OCI-LY1 (cell line): ENCODE data around the gene NOP14.
"Not testable (repeated sequence)": the region's sequence is repeated elsewhere in the genome, so short reads cannot be mapped to it uniquely, and the experiment has no call there.

ENCODE experiments used
- H2AFZ ChIP-seq: fragments of 200-600 bp; sonication (generic), shearing (Covaris generic); 2 replicates; pipeline ENCODE4 v1.6.0; 2014; ENCODE audit warnings: antibody characterized with exemption, mild to moderate bottlenecking, low read length
- H3F3A ChIP-seq: fragments of 200-600 bp; sonication (generic), shearing (Covaris generic); 2 replicates; pipeline ENCODE4 v1.6.0; 2014; ENCODE audit warnings: mild to moderate bottlenecking, antibody characterized with exemption, low read length, moderate library complexity; ENCODE audit not compliant: insufficient read depth
- H3K27ac ChIP-seq: fragments of 200-600 bp; sonication (generic); 2 replicates; pipeline ENCODE4 v1.5.1; 2014; ENCODE audit warnings: low read length, mixed run types, mild to moderate bottlenecking, low read depth; ENCODE audit not compliant: poor library complexity, severe bottlenecking
- H3K27me3 ChIP-seq: fragments of 200-600 bp; sonication (generic); 2 replicates; pipeline ENCODE4 v1.6.0; 2014; ENCODE audit warnings: antibody characterized with exemption, mild to moderate bottlenecking, low read length, moderate library complexity; ENCODE audit not compliant: insufficient read depth
- H3K36me3 ChIP-seq: fragments of 200-600 bp; sonication (generic); 2 replicates; pipeline ENCODE4 v1.6.1; 2014; ENCODE audit warnings: mild to moderate bottlenecking, antibody characterized with exemption, low read length, moderate library complexity, mixed read lengths; ENCODE audit not compliant: insufficient read depth
- H3K4me1 ChIP-seq: fragments of 200-600 bp; sonication (generic); 2 replicates; pipeline ENCODE4 v1.5.1; 2014; ENCODE audit warnings: mild to moderate bottlenecking, low read length, moderate library complexity; ENCODE audit not compliant: insufficient read depth, severe bottlenecking
- H3K4me2 ChIP-seq: fragments of 200-600 bp; sonication (generic), shearing (Covaris generic); 2 replicates; pipeline ENCODE4 v1.6.1; 2014; ENCODE audit warnings: low read length
- H3K4me3 ChIP-seq: fragments of 200-600 bp; sonication (generic); 2 replicates; pipeline ENCODE4 v1.5.1; 2014; ENCODE audit warnings: low read length, low read depth, mild to moderate bottlenecking, mixed read lengths; ENCODE audit not compliant: poor library complexity, severe bottlenecking
- H3K79me2 ChIP-seq: fragments of 200-600 bp; shearing (Covaris generic); 2 replicates; pipeline ENCODE4 v1.6.1; 2016; ENCODE audit warnings: mixed run types, low read length, mixed read lengths; ENCODE audit not compliant: insufficient read depth
- H3K9ac ChIP-seq: fragments of 200-600 bp; sonication (generic), shearing (Covaris generic); 2 replicates; pipeline ENCODE4 v1.6.1; 2014; ENCODE audit warnings: mild to moderate bottlenecking, low read length, mixed read lengths
- H3K9me2 ChIP-seq: fragments of 200-600 bp; sonication (generic), shearing (Covaris generic); 2 replicates; pipeline ENCODE4 v1.6.1; 2014; ENCODE audit warnings: low read depth, mild to moderate bottlenecking, low read length, mixed read lengths
- H3K9me3 ChIP-seq: fragments of 200-600 bp; shearing (Covaris generic); 2 replicates; pipeline ENCODE4 v1.6.1; 2014; ENCODE audit warnings: low read length, mixed read lengths
- H4K20me1 ChIP-seq: fragments of 200-600 bp; sonication (generic), shearing (Covaris generic); 2 replicates; pipeline ENCODE4 v1.6.0; 2016; ENCODE audit warnings: mild to moderate bottlenecking, low read length; ENCODE audit not compliant: insufficient read depth
- CTCF ChIP-seq: fragments of 200-600 bp; sonication (generic), shearing (Covaris generic); IDR thresholded peaks from 2 replicates; pipeline ENCODE4 v1.5.1; 2017; ENCODE audit warnings: mild to moderate bottlenecking, antibody characterized with exemption, low read length, moderate library complexity, mixed read lengths
- EZH2 ChIP-seq: fragments of 200-600 bp; sonication (generic), shearing (Covaris generic); IDR thresholded peaks from 2 replicates; pipeline ENCODE4 v1.8.0; 2017; ENCODE audit warnings: borderline replicate concordance, mixed run types, mild to moderate bottlenecking, antibody characterized with exemption, low read length, moderate library complexity, mixed read lengths

The NOP14 gene

DNA sequence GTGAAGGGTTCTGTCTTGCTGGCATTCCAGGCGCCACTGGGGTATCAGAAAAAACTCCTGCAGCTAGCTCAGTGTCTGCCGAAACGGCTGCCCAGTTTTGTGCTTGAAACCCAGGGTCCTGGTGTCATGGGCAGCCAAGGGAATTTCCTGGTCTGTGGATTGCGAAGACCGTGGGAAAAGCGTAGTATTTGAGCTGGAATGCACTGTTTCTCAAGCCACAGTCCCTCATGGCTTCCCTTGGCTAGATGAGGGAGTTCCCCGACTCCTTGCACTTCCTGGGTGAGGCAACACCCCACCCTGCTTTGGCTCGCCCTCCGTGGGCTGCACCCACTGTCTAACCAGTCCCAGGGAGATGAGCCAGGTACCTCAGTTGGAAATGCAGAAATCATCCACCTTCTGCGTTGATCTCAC, 40.1 kb downstream of the NOP14 start:
- no peak overlapping the region for H2AFZ ChIP-seq
- no peak overlapping the region for H3K4me3 ChIP-seq
- no peak for TF ChIP-seq EZH2
- no peak for TF ChIP-seq CTCF
- H3K79me2 ChIP-seq: no peaks in the 10 kb centered on the region
- H3K36me3 ChIP-seq: no peaks in the 10 kb centered on the region
- no peak overlapping the region for H3K27ac ChIP-seq
- no peak overlapping the region for H3K4me2 ChIP-seq
- H3K4me1 ChIP-seq: peaks cover 12% of the 10 kb centered on the region
- no peak overlapping the region for H3K9ac ChIP-seq
- H4K20me1 ChIP-seq: no peaks in the 10 kb centered on the region
- H3K27me3 ChIP-seq: no peaks in the 10 kb centered on the region
- no peaks in the 10 kb centered on the region for H3K9me2 ChIP-seq
- no peaks in the 10 kb centered on the region for H3F3A ChIP-seq
- no peaks in the 10 kb centered on the region for H3K9me3 ChIP-seq

DNA sequence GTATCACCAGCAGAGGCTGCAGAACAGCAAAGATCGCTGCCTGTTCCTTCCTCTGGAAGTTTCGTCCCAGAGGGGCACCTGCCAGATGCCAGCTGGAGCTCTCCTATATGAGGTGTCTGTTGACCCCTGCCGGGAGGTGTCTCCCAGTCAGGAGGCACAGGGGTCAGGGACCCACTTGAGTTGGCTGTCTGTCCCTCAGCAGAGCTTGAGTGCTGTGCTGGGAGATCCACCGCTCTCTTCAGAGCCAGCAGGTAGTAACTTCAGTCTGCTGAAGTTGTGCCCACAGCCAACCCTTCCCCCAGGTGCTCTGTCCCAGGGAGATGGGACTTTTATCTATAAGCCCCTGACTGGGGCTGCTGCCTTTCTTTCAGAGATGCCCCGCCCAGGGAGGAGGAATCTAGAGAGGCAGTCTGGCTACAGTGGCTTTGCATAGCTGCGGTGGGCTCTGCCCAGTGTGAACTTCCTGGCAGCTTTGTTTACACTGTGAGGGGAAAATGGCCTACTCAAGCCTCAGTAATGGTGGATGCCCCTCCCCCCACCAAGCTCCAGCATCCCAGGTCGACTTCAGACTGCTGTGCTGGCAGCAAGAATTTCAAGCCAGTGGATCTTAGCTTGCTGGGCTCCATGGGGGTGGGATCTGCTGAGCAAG, 40.6 kb downstream of the NOP14 start:
- not testable (repeated sequence) for H4K20me1 ChIP-seq, H3K4me2 ChIP-seq, H3K27me3 ChIP-seq, H3F3A ChIP-seq, H2AFZ ChIP-seq, H3K4me3 ChIP-seq, H3K9me3 ChIP-seq, H3K27ac ChIP-seq, H3K36me3 ChIP-seq, H3K9me2 ChIP-seq, H3K79me2 ChIP-seq, H3K9ac ChIP-seq
- peaks cover 12% of the 10 kb centered on the region for H3K4me1 ChIP-seq

GRCh38 chr4:2918714-2919113, 44.5 kb downstream of the NOP14 start:
- not testable (repeated sequence) for H3K27me3 ChIP-seq, H4K20me1 ChIP-seq, H3K79me2 ChIP-seq, H3K36me3 ChIP-seq, H3K4me3 ChIP-seq, H3F3A ChIP-seq, H3K9ac ChIP-seq, H3K9me2 ChIP-seq, H3K4me2 ChIP-seq, H3K27ac ChIP-seq, H2AFZ ChIP-seq, H3K9me3 ChIP-seq
- H3K4me1 ChIP-seq: peaks cover 12% of the 10 kb centered on the region

- not testable (repeated sequence) for H3K9ac ChIP-seq, H3K9me2 ChIP-seq, H3K27ac ChIP-seq, H3K79me2 ChIP-seq, H4K20me1 ChIP-seq, H3K4me3 ChIP-seq, H3F3A ChIP-seq, H2AFZ ChIP-seq, H3K27me3 ChIP-seq, H3K9me3 ChIP-seq, H3K4me2 ChIP-seq, H3K36me3 ChIP-seq
- peaks cover 12% of the 10 kb centered on the region for H3K4me1 ChIP-seq
Observed at GRCh38 chr4:2918300-2918699, 44.9 kb downstream of the NOP14 start.

DNA sequence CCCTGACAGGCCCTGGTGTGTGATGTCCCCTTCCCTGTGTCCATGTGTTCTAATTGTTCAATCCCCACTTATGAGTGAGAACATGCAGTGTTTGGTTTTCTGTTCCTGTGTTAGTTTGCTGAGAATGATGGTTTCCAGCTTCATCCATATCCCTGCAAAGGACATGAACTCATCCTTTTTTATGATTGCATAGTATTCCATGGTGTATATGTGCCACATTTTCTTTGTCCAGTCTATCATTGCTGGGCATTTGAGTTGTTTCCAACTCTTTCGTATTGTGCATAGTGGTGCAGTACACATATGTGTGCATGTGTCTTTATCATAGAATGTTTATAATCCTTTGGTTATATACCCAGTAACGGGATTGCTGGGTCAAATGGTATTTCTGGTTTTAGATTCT, 46.5 kb downstream of the NOP14 start:
- H3K4me3 ChIP-seq: not testable (repeated sequence)

More for the DNA sequence above, 46.5 kb downstream of the NOP14 start:
- not testable (repeated sequence) for H3K9me2 ChIP-seq, H3K9me3 ChIP-seq, H3K4me1 ChIP-seq, H3F3A ChIP-seq, H3K36me3 ChIP-seq, H3K79me2 ChIP-seq, H4K20me1 ChIP-seq, H3K9ac ChIP-seq, H2AFZ ChIP-seq, H3K4me2 ChIP-seq, H3K27ac ChIP-seq, H3K27me3 ChIP-seq
